OCI-LY7 (cell line): ENCODE data around the gene MEST. TPM values are rescaled to one million over a fixed set of nuclear protein-coding genes. Genes with fewer than 3 reads are reported as not detected.

Experiments used
- BruUV-seq: library from RNA; stranded (reverse); fragments of 400-500 nt; replicated peaks from 2 replicates; lab custom pipeline; 2021; lab: Mats Ljungman, UMichigan
- CTCF ChIA-PET: fragments of 300-600 bp; sonication (Branson Sonifier 250); formaldehyde crosslinking; loops from one replicate; lab custom pipeline; 2022; ENCODE audit warnings: antibody characterized with exemption; ENCODE audit not compliant: unreplicated experiment; lab: Charles Lee
- POLR2A ChIA-PET: fragments of 300-600 bp; sonication (Branson Sonifier 250); formaldehyde crosslinking; loops from one replicate; lab custom pipeline; 2022; ENCODE audit warnings: antibody characterized with exemption; lab: Charles Lee
- DNase-seq: peaks from one replicate; pipeline ENCODE4 v3.0.0-alpha.2; 2015; ENCODE audit warnings: low spot score
- H2AFZ ChIP-seq: fragments of 200-600 bp; sonication (generic), shearing (Covaris generic); 2 replicates; pipeline ENCODE4 v1.6.1; 2014; ENCODE audit warnings: mild to moderate bottlenecking, antibody characterized with exemption, low read length, moderate library complexity
- H3K27ac ChIP-seq: fragments of 200-600 bp; sonication (generic); 2 replicates; pipeline ENCODE4 v1.5.1; 2014; ENCODE audit warnings: mixed run types, low read depth, mild to moderate bottlenecking, moderate library complexity, low read length, inconsistent platforms; ENCODE audit not compliant: poor library complexity, severe bottlenecking
- H3K36me3 ChIP-seq: fragments of 200-600 bp; sonication (generic); 2 replicates; pipeline ENCODE4 v1.6.1; 2014; ENCODE audit warnings: mild to moderate bottlenecking, antibody characterized with exemption, low read length, moderate library complexity, mixed read lengths; ENCODE audit not compliant: insufficient read depth
- H3K4me1 ChIP-seq: fragments of 200-600 bp; sonication (generic); 2 replicates; pipeline ENCODE4 v1.5.1; 2014; ENCODE audit warnings: mild to moderate bottlenecking, low read length; ENCODE audit not compliant: insufficient read depth, poor library complexity, severe bottlenecking
- H3K4me2 ChIP-seq: fragments of 200-600 bp; sonication (generic); 2 replicates; pipeline ENCODE4 v1.6.1; 2014; ENCODE audit warnings: mild to moderate bottlenecking, low read length
- H3K4me3 ChIP-seq: fragments of 200-600 bp; sonication (generic); 2 replicates; pipeline ENCODE4 v1.5.1; 2014; ENCODE audit warnings: mild to moderate bottlenecking, low read depth, low read length; ENCODE audit not compliant: poor library complexity, severe bottlenecking
- H3K79me2 ChIP-seq: fragments of 200-600 bp; sonication (generic); 2 replicates; pipeline ENCODE4 v1.6.1; 2016; ENCODE audit warnings: low read depth, mild to moderate bottlenecking, low read length, moderate library complexity, mixed read lengths; ENCODE audit not compliant: insufficient read depth
- H3K9me2 ChIP-seq: fragments of 200-600 bp; sonication (generic); 2 replicates; pipeline ENCODE4 v1.6.1; 2016; ENCODE audit warnings: mild to moderate bottlenecking, low read length, mixed read lengths; ENCODE audit not compliant: insufficient read depth
- H3K9me3 ChIP-seq: fragments of 200-600 bp; sonication (generic); 2 replicates; pipeline ENCODE4 v1.6.1; 2014; ENCODE audit warnings: mild to moderate bottlenecking, mixed run types, low read length, mixed read lengths
- H4K20me1 ChIP-seq: fragments of 200-600 bp; sonication (generic); 2 replicates; pipeline ENCODE4 v1.6.1; 2014; ENCODE audit warnings: mild to moderate bottlenecking, antibody characterized with exemption, low read length, moderate library complexity, mixed read lengths; ENCODE audit not compliant: insufficient read depth
- EZH2phosphoT487 ChIP-seq: fragments of 200-600 bp; sonication (generic); IDR thresholded peaks from 2 replicates; pipeline ENCODE4 v1.6.1; 2018; ENCODE audit warnings: low read depth, borderline replicate concordance, mild to moderate bottlenecking, mixed run types, antibody characterized with exemption, low read length, moderate library complexity, mixed read lengths
- intact Hi-C: fragments of 100-400 bp; cut with micrococcal nuclease; formaldehyde crosslinking; loops from one replicate; pipeline ENCODE4 v1.10.0; 2022; ENCODE audit not compliant: unreplicated experiment
- total RNA-seq, 2 experiments: library from RNA; depleted of rRNA in 1 of 2; stranded (reverse); fragments of >200 nt in 1 of 2; shearing (Covaris generic) in 1 of 2; gene quantifications; 2 replicates each; pipeline ENCODE4 v1.2.3, GENCODE V29; 2014 to 2022
- TF ChIP-seq, protein P1 (sequence below): fragments of 200-600 bp; sonication (generic); conservative IDR thresholded peaks from 2 replicates; pipeline ENCODE4 v1.5.1; 2014; ENCODE audit warnings: mild to moderate bottlenecking, antibody characterized with exemption, low read length, moderate library complexity, mixed read lengths

The MEST gene
- total RNA-seq, 2 experiments from 2014 or later, result 1.5 to 5.2 TPM

DNA sequence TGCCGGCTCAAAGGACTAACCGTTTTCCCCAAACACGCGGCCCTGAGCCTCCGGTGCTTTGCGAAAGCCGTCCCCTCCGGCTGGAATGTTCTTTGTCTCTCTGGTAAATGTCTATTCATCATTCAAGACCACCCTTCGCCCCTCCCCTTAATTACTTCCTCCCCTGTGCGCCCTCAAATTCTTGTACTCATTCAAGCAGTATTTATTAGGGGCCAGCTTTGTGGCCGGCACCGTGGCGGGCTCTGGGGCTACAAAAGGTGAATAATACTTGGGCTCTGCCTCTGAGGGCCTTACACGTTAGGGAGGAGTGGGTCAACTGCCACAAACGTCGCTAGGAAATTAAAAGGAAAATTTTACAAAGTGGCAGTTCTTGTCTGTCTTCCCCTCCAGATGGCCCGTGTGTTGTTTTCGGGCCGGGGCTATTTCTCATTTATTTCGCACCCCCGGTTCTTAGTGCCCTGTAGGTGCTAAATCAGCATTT, 1.5 kb upstream of the MEST start:
- Histone ChIP-seq H2AFZ (no peak overlapping the region), H3K4me1 (peaks cover 5% of the 10 kb centered on the region), H3K79me2 (no peaks in the 10 kb centered on the region), H3K9me2 (no peaks in the 10 kb centered on the region), H3K4me3 (no peak overlapping the region), H4K20me1 (no peaks in the 10 kb centered on the region), H3K27ac (no peak overlapping the region), H3K36me3 (no peaks in the 10 kb centered on the region), H3K4me2 (no peak overlapping the region), H3K9me3 (no peaks in the 10 kb centered on the region)
- DNase-seq, result no peak
- TF ChIP-seq, protein P1, sequence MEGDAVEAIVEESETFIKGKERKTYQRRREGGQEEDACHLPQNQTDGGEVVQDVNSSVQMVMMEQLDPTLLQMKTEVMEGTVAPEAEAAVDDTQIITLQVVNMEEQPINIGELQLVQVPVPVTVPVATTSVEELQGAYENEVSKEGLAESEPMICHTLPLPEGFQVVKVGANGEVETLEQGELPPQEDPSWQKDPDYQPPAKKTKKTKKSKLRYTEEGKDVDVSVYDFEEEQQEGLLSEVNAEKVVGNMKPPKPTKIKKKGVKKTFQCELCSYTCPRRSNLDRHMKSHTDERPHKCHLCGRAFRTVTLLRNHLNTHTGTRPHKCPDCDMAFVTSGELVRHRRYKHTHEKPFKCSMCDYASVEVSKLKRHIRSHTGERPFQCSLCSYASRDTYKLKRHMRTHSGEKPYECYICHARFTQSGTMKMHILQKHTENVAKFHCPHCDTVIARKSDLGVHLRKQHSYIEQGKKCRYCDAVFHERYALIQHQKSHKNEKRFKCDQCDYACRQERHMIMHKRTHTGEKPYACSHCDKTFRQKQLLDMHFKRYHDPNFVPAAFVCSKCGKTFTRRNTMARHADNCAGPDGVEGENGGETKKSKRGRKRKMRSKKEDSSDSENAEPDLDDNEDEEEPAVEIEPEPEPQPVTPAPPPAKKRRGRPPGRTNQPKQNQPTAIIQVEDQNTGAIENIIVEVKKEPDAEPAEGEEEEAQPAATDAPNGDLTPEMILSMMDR, result no peak
- no peak for TF ChIP-seq EZH2phosphoT487
- ChIA-PET POLR2A (no interaction called here), CTCF (no interaction called here)
- BruUV-seq, result no TSS peak
- intact Hi-C loops, result no loop called here

DNA sequence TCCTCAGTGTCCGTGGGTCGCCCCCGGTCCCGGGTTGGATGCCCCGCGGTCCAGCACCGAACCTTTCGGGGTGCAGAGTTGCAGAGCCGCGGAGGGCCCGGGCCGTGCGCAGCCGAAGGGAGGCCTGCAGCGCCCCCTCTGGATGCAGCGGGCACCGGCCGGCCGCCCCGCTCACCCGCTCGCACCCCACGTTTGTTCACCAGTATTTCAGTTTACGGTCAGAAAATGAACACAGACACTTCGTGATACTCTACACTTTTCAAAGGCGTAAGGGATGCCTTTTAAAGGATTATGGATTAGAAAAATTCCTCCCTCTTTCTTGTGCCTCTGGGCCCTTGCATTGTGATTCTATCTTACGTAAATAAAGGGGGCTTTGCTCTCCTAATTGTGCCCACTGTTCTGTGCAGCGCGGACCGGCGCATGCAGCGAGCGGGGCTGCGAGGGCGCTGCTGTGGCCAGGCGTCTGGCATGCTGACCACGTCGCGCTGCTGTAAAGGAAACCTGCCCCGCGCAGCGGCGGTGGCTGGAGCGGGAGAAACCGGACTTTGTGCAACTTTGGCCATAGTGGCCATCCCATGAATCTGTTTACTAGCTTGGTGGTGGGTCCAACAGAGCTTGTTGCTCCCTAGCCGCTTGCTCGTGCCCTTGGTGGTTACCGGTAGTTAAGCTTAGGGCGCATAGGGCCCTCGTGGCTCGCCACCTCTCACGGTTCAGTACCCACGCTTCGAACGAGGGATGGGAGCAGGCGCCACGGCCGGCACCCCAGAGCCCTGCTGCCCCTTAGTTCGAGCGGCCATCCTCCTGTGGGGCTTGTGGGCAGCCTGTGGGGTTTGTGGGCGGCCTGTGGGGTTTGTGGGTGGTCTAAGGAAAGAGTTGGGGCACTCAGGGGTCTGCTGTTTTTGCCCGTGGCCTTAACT, 739 bp upstream of the MEST start:
- no peak overlapping the region for H2AFZ ChIP-seq
- H3K36me3 ChIP-seq, result no peaks in the 10 kb centered on the region
- TF ChIP-seq, protein P1, result peak; percentile 57
- TF ChIP-seq EZH2phosphoT487, result peak; percentile 16; the same call in 1 of the 2 replicates
- intact Hi-C loops, result no loop called here
- no peak overlapping the region for H3K27ac ChIP-seq
- H3K4me2 ChIP-seq, result peak overlapping the region; percentile 31; the same call in 1 of the 2 replicates
- no peaks in the 10 kb centered on the region for H3K79me2 ChIP-seq
- no TSS peak for BruUV-seq
- ChIA-PET CTCF (no interaction called here), POLR2A (no interaction called here)
- H4K20me1 ChIP-seq, result no peaks in the 10 kb centered on the region
- H3K4me1 ChIP-seq, result peaks cover 3% of the 10 kb centered on the region
- no peaks in the 10 kb centered on the region for H3K9me2 ChIP-seq
- no peak overlapping the region for H3K4me3 ChIP-seq
- H3K9me3 ChIP-seq, result no peaks in the 10 kb centered on the region
- no peak for DNase-seq
